Smooth muscle cell of the umbilical artery (primary cell): ENCODE measurements around the gene IFNA5. TPM values are rescaled to one million over a fixed set of nuclear protein-coding genes. Genes with fewer than 3 reads are reported as not detected.

Experiments used
- total RNA-seq: library from RNA; depleted of rRNA; stranded (reverse); fragments of >200 nt; gene quantifications from 2 replicates; pipeline ENCODE4 v1.2.3, GENCODE V29; 2014

The IFNA5 gene
- not detected in 2 replicates for total RNA-seq

GRCh38 chr9:21305213-21305612, at the start of gene IFNA5:
Gene IFNA5 (minus strand): TSS chr9:21305313. CDS start chr9:21305256, 57 bp downstream.

GRCh38 chr9:21350787-21351186, 45.7 kb upstream of the IFNA5 start, which contains the start of gene IFNA6:
Gene IFNA6 (minus strand): TSS chr9:21350887. CDS start chr9:21350887, 0 bp downstream.

GRCh38 chr9:21334701-21335632, 29.9 kb upstream of the IFNA5 start, which contains the start of gene KLHL9:
Gene KLHL9 (minus strand): TSS chr9:21335404. CDS start chr9:21334859, 545 bp downstream.

Other genes starting within 250 kb of the IFNA5 start
- 0.30 TPM in 1 of 2 replicates, not detected in the other for gene IFNB1, start 227.4 kb downstream of the IFNA5 start, total RNA-seq
- gene IFNW1, start 163.5 kb downstream of the IFNA5 start, total RNA-seq: not detected in 2 replicates
- gene IFNA21, start 138.7 kb downstream of the IFNA5 start, total RNA-seq: not detected in 2 replicates
- gene IFNA4, start 117.7 kb downstream of the IFNA5 start, total RNA-seq: not detected in 2 replicates
- not detected in 2 replicates for gene IFNA7, start 103.1 kb downstream of the IFNA5 start, total RNA-seq
- gene IFNA10, start 98.2 kb downstream of the IFNA5 start, total RNA-seq: not detected in 2 replicates
- gene IFNA16, start 88.0 kb downstream of the IFNA5 start, total RNA-seq: not detected in 2 replicates
- not detected in 2 replicates for gene IFNA17, start 77.1 kb downstream of the IFNA5 start, total RNA-seq
- not detected in 2 replicates for gene IFNA14, start 65.3 kb downstream of the IFNA5 start, total RNA-seq
- 38.0 and 50.1 TPM in 2 replicates for gene KLHL9, start 30.1 kb upstream of the IFNA5 start, total RNA-seq
- not detected in 2 replicates for gene IFNA6, start 45.6 kb upstream of the IFNA5 start, total RNA-seq
- gene IFNA13, start 62.7 kb upstream of the IFNA5 start, total RNA-seq: not detected in 2 replicates
- gene IFNA2, start 80.1 kb upstream of the IFNA5 start, total RNA-seq: not detected in 2 replicates
- not detected in 2 replicates for gene IFNA8, start 103.8 kb upstream of the IFNA5 start, total RNA-seq
- gene IFNA1, start 135.1 kb upstream of the IFNA5 start, total RNA-seq: not detected in 2 replicates
- gene IFNE, start 177.0 kb upstream of the IFNA5 start, total RNA-seq: 25.8 and 61.8 TPM in 2 replicates